Measurements from ENCODE around the gene TMEM51.

TMEM51 gene

GRCh38 chr1:15179485-15179883 lies 25.9 kb downstream of the TMEM51 start:
- DNase-seq: no peak

- DNase-seq: peak in 1 of 2 experiments; percentile 42
Observed at GRCh38 chr1:15180189-15180588, 26.6 kb downstream of the TMEM51 start.

GRCh38 chr1:15180945-15181523 lies 27.5 kb downstream of the TMEM51 start:
- no peak for DNase-seq

- no peak for DNase-seq
Observed at GRCh38 chr1:15181564-15181963, 28.0 kb downstream of the TMEM51 start.

GRCh38 chr1:15184436-15185241 lies 31.1 kb downstream of the TMEM51 start:
- no peak for DNase-seq

- no peak for DNase-seq
Observed at GRCh38 chr1:15185617-15186016, 32.1 kb downstream of the TMEM51 start.

GRCh38 chr1:15186073-15186845 lies 32.7 kb downstream of the TMEM51 start:
- DNase-seq: no peak

- DNase-seq: no peak
Observed at GRCh38 chr1:15186846-15187151, 33.3 kb downstream of the TMEM51 start.

- DNase-seq: no peak
Observed at GRCh38 chr1:15187175-15188129, 33.9 kb downstream of the TMEM51 start.

- DNase-seq: no peak
Observed at GRCh38 chr1:15188130-15188524, 34.6 kb downstream of the TMEM51 start.

DNA sequence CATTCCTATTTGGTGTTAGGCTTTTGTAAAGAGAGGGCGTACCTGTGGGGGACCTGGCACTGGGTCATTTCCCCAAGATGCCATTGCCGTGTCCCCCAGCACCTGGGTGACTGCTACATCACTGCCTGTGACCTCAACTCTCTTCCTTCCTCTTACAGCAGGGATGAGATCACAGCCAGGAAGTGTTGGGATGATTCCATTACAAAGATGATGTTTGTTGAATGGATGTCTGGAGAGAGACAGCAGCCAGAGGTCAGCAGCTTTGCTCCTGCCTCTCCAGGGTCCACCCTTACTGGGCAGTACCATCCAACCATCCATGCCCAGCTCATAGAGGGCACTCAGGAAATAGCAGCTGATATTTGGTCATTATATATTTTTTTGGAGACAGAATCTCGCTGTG lies 35.1 kb downstream of the TMEM51 start:
- no peak for DNase-seq

DNA sequence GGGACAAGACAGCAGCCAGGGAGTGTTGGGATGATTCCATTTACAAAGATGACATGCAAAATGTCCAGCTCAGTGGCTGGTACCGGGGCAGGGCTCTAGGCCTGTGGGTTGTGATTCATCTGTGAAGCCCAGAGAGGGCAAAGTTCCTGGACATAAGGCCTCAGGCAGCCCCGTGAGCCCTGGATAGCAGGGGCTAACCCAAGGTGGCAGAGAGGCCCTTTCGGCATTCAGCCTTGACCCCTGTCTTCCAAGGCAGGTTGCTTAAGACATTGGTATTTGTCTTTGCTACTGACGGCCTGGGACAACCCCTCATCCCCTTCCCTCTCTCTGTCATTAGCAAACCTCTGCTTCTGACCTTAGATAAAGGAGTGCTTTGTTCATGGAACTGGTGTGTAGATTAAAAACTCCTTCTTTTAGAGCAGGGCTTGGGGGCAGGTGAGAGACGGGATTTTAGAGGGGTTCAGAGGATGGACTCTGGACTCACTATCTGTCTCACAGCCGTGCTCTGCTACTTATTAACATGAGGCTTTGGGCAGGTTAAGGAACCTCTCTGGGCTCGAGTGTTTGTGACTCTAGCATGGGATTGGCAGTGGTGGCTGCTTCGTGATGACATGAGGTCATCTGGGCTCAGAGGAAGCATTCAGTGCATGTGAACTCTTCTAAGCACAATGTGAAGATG lies 36.3 kb downstream of the TMEM51 start:
- DNase-seq: no peak

DNA sequence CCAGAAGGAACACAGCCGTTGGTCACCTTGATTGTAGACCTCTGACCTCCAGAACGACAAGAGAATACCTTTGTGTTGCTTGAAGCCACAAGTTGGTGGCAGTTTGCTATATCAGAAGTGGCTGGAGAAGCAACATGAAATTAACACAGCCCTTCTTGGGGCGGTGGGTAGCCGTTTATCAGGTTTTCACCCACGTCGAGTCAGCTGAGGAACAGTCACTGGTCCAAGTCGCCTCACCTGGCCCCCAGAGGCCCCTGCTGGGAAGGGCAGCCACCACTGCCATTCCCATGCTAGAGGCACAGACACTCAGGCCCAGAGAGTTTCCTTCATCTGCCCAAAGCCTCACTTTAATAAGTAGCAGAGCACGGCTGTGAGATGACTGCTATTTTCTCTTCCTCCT lies 37.7 kb downstream of the TMEM51 start:
- DNase-seq: no peak

DNA sequence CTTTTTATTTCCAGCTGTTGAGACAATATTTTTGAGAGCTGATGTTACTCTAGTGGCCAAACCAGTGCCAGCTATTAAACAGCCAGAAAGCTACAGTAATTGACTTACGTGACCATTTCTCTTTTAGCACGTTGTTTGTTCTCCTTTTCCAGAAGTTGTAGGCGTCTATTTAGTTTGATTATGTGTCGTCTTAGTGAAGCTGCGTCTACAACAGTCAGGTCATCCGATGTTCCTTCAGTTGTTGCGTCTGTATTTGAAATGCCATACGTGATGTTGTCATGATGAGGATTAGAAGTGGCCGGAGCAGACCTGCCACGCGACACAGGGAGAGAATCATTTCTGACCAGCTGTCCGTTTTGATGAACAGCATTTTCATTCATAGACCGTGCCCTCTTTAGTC lies 38.2 kb downstream of the TMEM51 start:
- no peak for DNase-seq

GRCh38 chr1:15192916-15193550 lies 39.5 kb downstream of the TMEM51 start:
- DNase-seq: no peak

DNA sequence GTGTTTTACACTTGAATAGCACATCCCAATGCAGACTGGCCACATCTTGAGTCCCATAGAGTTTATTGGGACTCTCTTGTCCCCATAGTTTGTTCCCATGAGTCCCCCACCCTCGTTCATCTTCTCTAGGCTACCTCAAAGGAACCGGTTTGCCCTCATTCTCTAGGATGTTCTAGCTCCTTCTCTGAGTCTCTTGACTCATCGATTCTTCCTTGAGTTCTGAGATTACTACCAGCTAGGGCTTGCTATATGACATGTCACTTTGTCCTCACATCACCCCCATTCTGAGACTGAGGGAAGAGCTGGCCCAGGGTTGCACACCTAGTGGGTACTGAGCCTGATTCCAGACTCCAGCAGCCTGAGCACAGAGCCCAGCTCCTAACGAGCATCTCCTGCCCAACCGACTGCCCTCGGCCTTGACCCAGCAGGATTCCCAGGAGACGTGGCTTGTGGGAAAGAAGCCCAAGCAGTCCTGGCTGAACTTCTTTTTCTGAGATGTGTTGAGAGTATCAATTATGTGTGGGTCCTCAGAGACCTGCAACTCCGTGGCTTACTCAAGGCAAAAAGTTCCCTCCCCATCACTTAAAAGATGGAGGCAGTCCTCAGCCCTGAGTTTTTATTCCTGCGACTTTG lies 42.0 kb downstream of the TMEM51 start:
- no peak for DNase-seq

DNA sequence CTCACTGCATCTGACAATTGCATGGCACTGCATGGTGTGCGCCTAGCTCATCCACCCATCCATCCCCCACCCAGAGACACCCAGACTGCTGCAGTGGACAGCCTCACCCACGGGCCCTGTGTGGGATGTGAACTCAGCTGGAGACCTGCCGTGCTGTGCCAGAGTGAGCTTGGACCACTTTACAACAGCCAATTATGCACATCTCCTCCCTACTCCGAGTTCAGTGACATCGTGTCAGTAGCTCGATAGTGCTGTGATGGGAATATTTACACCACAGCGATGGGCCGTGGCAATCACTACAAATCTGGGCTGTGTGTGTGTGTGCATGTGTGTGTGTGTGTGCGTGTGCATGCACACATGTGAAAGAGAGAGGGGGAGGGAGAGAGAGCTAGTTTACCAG lies 42.5 kb downstream of the TMEM51 start:
- no peak for DNase-seq

DNA sequence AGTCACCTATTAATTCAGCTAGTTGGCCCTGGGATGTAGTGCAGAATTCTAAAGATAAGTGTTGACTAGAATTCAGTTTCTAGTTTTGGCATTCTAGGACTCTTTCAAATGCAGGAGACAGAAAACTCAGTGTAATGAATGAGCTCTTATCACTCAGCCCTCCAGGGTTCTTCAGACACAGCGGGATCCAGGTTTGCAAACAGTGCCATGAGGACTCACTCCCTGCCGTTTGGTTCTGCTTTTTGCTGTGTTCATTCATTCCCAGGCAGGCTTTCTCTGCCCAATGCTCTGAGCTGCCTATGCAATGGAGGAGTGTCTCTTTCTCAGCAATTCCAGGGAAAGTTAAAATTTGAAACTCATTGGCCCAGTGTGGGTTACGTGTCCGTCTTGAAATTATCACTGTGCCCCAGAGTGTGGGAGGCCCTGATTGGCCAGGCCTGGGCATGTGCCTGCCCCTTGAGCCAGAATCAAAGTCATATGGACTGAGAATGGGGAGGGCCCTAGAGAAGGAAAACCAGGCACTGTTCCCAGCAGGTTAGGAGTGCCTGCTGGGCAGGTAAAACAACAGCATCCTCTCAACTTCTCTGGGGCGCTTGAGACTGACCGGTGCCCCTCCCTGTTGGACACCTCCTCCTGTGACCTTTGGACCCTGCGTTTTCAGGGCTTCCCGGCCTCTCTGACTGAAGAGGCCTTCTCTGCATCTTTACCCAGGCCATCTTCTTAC lies 43.4 kb downstream of the TMEM51 start:
- DNase-seq: no peak

- DNase-seq: no peak
Observed at GRCh38 chr1:15197591-15198447, 44.3 kb downstream of the TMEM51 start.

DNA sequence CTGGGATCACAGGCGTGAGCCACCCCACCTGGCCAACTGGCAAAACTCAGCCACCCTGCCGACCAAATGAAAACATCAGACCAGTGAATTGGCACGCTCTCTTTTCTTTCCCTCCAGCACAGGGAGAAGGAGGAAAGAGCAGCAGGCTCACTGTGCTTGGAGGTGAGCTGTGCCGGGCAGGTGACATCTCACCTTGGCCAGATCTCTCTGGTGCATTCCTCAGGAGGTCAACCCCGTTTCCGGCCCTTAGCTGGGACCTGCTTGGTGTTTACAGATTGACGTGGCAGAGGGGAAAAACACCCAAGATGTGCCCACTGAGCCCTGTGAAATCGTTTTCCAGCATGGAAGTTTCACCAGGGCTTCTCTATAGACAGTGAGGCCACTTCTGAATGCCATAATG lies 45.1 kb downstream of the TMEM51 start:
- DNase-seq: no peak

Data from cerebellar nuclear complex (tissue), 1 donor.